Measurements from ENCODE around the gene MFNG. TPM values are rescaled to one million over a fixed set of nuclear protein-coding genes. Genes with fewer than 3 reads are reported as not detected.
A peak's percentile ranks its signal among the peaks of the same experiment; 100 is the strongest.

The MFNG gene
- total RNA-seq, 1 experiment from 2014 or later: 1.0 TPM

- DNase-seq (ENCODE audit: low spot score): no peak
Measured at GRCh38 chr22:37448516-37449127, 37.6 kb downstream of the MFNG start.

- DNase-seq (ENCODE audit: low spot score): no peak
Measured at GRCh38 chr22:37445501-37445900, 40.7 kb downstream of the MFNG start.

GRCh38 chr22:37443977-37444376 lies 42.2 kb downstream of the MFNG start:
- DNase-seq (ENCODE audit: low spot score): no peak

GRCh38 chr22:37443086-37443485 lies 43.1 kb downstream of the MFNG start:
- no peak for DNase-seq (ENCODE audit: low spot score)

- peak; percentile 39 for DNase-seq (ENCODE audit: low spot score)
Measured at GRCh38 chr22:37442537-37442936, 43.6 kb downstream of the MFNG start.

- DNase-seq (ENCODE audit: low spot score): no peak
Measured at GRCh38 chr22:37442135-37442534, 44.0 kb downstream of the MFNG start.

GRCh38 chr22:37440875-37441274 lies 45.3 kb downstream of the MFNG start:
- no peak for DNase-seq (ENCODE audit: low spot score)

- no peak for DNase-seq (ENCODE audit: low spot score)
Measured at GRCh38 chr22:37439347-37439746, 46.8 kb downstream of the MFNG start.

GRCh38 chr22:37435970-37436603 lies 50.1 kb downstream of the MFNG start:
- no peak for DNase-seq (ENCODE audit: low spot score)

GRCh38 chr22:37433786-37434185 lies 52.4 kb downstream of the MFNG start:
- DNase-seq (ENCODE audit: low spot score): no peak

- no peak for DNase-seq (ENCODE audit: low spot score)
Measured at GRCh38 chr22:37432708-37433054, 53.5 kb downstream of the MFNG start.

- peak; percentile 57 for DNase-seq (ENCODE audit: low spot score)
Measured at GRCh38 chr22:37431801-37432707, 54.1 kb downstream of the MFNG start.

GRCh38 chr22:37431366-37431765 lies 54.8 kb downstream of the MFNG start:
- no peak for DNase-seq (ENCODE audit: low spot score)

GRCh38 chr22:37430941-37431340 lies 55.2 kb downstream of the MFNG start:
- no peak for DNase-seq (ENCODE audit: low spot score)

- DNase-seq (ENCODE audit: low spot score): peak; percentile 50
Measured at GRCh38 chr22:37428649-37429586, 57.3 kb downstream of the MFNG start.

- no peak for DNase-seq (ENCODE audit: low spot score)
Measured at GRCh38 chr22:37427711-37428635, 58.2 kb downstream of the MFNG start.

- DNase-seq (ENCODE audit: low spot score): no peak
Measured at GRCh38 chr22:37427135-37427710, 59.0 kb downstream of the MFNG start, which contains the start of gene ELFN2. Gene ELFN2, minus strand, starts transcription at chr22:37427479. Its CDS starts 51,945 bp downstream, at chr22:37375534.

- DNase-seq (ENCODE audit: low spot score): no peak
Measured at GRCh38 chr22:37426706-37427134, 59.5 kb downstream of the MFNG start.

- DNase-seq (ENCODE audit: low spot score): no peak
Measured at GRCh38 chr22:37425800-37426705, 60.1 kb downstream of the MFNG start.

Measured in HT-29 (cell line).